HEK293 (cell line): Measurements from ENCODE around the gene P2RX1.

Source experiments
- CTCF ChIA-PET: fragments of 350-600 bp; formaldehyde crosslinking; extraction: SDS; loops from one replicate; lab custom pipeline; 2021; ENCODE audit warnings: antibody characterized with exemption; lab: Yijun Ruan, JAX
- POLR2A ChIA-PET: fragments of 300-600 bp; formaldehyde crosslinking; extraction: SDS; loops from one replicate; lab custom pipeline; 2020; ENCODE audit warnings: antibody characterized with exemption, inconsistent platforms; lab: Yijun Ruan, JAX
- H3K27ac ChIP-seq: fragments of 200-500 bp; sonication (Bioruptor generic); 2 replicates; pipeline ENCODE4 v1.5.1; 2014; ENCODE audit warnings: low read depth, low read length, control low read depth, inconsistent platforms; ENCODE audit errors: extremely low read depth
- H3K36me3 ChIP-seq, 2 experiments: fragments of 200-500 bp in 1 of 2; sonication (Bioruptor generic) in 1 of 2; 1 replicate in 1 of 2; 2 replicates in 1 of 2; pipeline ENCODE4 v1.5.1; 2014 to 2017; ENCODE audit warnings: inconsistent platforms in 2 of 2, low read length in 2 of 2; ENCODE audit not compliant: control insufficient read depth in 2 of 2, insufficient read depth in 1 of 2
- H3K4me1 ChIP-seq: fragments of 200-500 bp; sonication (Bioruptor generic); 2 replicates; pipeline ENCODE4 v1.5.1; 2014; ENCODE audit warnings: mild to moderate bottlenecking, low read length, inconsistent platforms; ENCODE audit not compliant: control insufficient read depth, insufficient read depth
- H3K4me3 ChIP-seq: 2 replicates; pipeline ENCODE4 v1.5.1; 2011; ENCODE audit warnings: low read depth, mild to moderate bottlenecking, control low read depth, low read length, moderate library complexity
- H3K9me3 ChIP-seq: fragments of 200-500 bp; sonication (Bioruptor generic); 2 replicates; pipeline ENCODE4 v1.5.1; 2014; ENCODE audit warnings: low read depth, low read length, inconsistent platforms; ENCODE audit not compliant: control insufficient read depth, insufficient read depth
- HIC1 ChIP-seq: fragments of 450-650 bp; formaldehyde crosslinking; IDR thresholded peaks from 2 replicates; pipeline ENCODE4 v1.5.1; 2016; ENCODE audit warnings: missing biosample characterization, missing genetic modification characterization
- INSM2 ChIP-seq: fragments of 450-650 bp; formaldehyde crosslinking; IDR thresholded peaks from 2 replicates; pipeline ENCODE4 v1.5.1; 2016; ENCODE audit warnings: missing biosample characterization, missing genetic modification characterization
- SCRT2 ChIP-seq: fragments of 450-650 bp; formaldehyde crosslinking; IDR thresholded peaks from 2 replicates; pipeline ENCODE4 v1.5.1; 2016; ENCODE audit warnings: missing biosample characterization, missing genetic modification characterization
- ZNF239 ChIP-seq: fragments of 450-650 bp; formaldehyde crosslinking; IDR thresholded peaks from 2 replicates; pipeline ENCODE4 v1.5.1; 2016; ENCODE audit warnings: missing biosample characterization, missing genetic modification characterization
- ZNF777 ChIP-seq: fragments of 450-650 bp; formaldehyde crosslinking; IDR thresholded peaks from 2 replicates; pipeline ENCODE4 v1.5.1; 2017; ENCODE audit warnings: missing biosample characterization, missing genetic modification characterization, borderline replicate concordance
- TF ChIP-seq, protein P1 (sequence below): fragments of 450-650 bp; formaldehyde crosslinking; IDR thresholded peaks from 2 replicates; pipeline ENCODE4 v1.5.1; 2016; ENCODE audit warnings: missing biosample characterization, missing genetic modification characterization
- TF ChIP-seq, protein P2 (sequence below): fragments of 450-650 bp; formaldehyde crosslinking; conservative IDR thresholded peaks from 2 replicates; pipeline ENCODE4 v1.5.1; 2016; ENCODE audit warnings: low read depth, missing biosample characterization, missing genetic modification characterization

P2RX1 gene

GRCh38 chr17:3861761-3862681, 54.2 kb downstream of the P2RX1 start:
- H3K36me3 ChIP-seq = peaks cover 0 to 54% of the 10 kb centered on the region in 2 experiments; a peak in 2 of 3 replicates
- H3K27ac ChIP-seq = no peak overlapping the region
- H3K9me3 ChIP-seq = no peaks in the 10 kb centered on the region
- ChIA-PET CTCF (interaction anchor here (0.6 to 4.4 kb wide), 9 partner anchors 11 to 142 kb away, joined by 3 to 68 read pairs (median 9); partner anchors contain the start of gene NCBP3), POLR2A (no interaction called here)
- H3K4me3 ChIP-seq = no peak overlapping the region
- TF ChIP-seq ZNF777 (tag by site-specific recombination) (no peak), HIC1 (peak; percentile 19; the same call in 1 of the 2 replicates), INSM2 (no peak)
- TF ChIP-seq, protein P1, sequence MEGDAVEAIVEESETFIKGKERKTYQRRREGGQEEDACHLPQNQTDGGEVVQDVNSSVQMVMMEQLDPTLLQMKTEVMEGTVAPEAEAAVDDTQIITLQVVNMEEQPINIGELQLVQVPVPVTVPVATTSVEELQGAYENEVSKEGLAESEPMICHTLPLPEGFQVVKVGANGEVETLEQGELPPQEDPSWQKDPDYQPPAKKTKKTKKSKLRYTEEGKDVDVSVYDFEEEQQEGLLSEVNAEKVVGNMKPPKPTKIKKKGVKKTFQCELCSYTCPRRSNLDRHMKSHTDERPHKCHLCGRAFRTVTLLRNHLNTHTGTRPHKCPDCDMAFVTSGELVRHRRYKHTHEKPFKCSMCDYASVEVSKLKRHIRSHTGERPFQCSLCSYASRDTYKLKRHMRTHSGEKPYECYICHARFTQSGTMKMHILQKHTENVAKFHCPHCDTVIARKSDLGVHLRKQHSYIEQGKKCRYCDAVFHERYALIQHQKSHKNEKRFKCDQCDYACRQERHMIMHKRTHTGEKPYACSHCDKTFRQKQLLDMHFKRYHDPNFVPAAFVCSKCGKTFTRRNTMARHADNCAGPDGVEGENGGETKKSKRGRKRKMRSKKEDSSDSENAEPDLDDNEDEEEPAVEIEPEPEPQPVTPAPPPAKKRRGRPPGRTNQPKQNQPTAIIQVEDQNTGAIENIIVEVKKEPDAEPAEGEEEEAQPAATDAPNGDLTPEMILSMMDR (tag by site-specific recombination) = no peak
- H3K4me1 ChIP-seq = no peaks in the 10 kb centered on the region

DNA sequence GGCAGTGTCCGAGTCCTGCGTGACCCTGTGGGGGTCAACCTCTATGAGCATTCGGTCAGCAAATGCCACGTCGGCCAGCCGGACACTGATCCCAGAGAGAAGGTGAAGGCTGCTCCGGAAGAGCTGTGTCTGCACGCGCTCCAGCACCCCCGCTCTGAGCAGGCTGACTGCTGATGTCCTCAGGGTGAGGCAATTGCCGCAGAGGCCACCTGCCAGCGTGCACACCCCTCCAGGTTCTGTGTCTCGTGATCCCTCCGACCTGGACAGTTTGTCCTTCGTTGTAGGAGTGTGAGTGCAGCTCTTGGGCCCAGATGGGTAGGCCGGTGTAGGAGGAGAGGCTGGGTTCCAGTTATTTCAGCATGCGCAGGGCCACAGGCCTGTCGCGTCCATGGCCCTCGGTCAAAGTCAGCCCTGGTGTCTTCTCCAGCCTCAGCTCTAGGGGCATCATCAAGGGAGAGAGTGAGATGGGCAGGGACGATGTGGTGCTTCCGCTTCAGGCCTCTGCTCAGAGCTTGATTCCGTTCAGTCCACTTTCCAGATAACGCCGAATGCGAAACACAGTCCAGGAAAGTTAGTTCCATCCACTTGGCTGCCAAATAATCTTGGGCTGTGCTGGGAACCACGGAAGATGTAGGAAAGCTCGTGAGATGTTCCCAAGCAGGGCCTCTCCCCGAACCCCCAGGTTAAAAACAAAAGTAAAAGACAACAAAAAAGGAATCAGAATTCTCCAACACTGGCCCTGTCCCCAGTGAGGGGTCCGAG, 55.1 kb downstream of the P2RX1 start:
- no peaks in the 10 kb centered on the region for H3K9me3 ChIP-seq
- POLR2A ChIA-PET = no interaction called here
- TF ChIP-seq ZNF239 (tag by site-specific recombination) (no peak), SCRT2 (tag by site-specific recombination) (0 out of 2 replicates have a peak, but pooled peaks have one; percentile 5)
- TF ChIP-seq, protein P2, sequence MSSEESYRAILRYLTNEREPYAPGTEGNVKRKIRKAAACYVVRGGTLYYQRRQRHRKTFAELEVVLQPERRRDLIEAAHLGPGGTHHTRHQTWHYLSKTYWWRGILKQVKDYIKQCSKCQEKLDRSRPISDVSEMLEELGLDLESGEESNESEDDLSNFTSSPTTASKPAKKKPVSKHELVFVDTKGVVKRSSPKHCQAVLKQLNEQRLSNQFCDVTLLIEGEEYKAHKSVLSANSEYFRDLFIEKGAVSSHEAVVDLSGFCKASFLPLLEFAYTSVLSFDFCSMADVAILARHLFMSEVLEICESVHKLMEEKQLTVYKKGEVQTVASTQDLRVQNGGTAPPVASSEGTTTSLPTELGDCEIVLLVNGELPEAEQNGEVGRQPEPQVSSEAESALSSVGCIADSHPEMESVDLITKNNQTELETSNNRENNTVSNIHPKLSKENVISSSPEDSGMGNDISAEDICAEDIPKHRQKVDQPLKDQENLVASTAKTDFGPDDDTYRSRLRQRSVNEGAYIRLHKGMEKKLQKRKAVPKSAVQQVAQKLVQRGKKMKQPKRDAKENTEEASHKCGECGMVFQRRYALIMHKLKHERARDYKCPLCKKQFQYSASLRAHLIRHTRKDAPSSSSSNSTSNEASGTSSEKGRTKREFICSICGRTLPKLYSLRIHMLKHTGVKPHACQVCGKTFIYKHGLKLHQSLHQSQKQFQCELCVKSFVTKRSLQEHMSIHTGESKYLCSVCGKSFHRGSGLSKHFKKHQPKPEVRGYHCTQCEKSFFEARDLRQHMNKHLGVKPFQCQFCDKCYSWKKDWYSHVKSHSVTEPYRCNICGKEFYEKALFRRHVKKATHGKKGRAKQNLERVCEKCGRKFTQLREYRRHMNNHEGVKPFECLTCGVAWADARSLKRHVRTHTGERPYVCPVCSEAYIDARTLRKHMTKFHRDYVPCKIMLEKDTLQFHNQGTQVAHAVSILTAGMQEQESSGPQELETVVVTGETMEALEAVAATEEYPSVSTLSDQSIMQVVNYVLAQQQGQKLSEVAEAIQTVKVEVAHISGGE (tag by site-specific recombination) = no peak
- peaks cover 0 to 50% of the 10 kb centered on the region in 2 experiments; a peak in 2 of 3 replicates for H3K36me3 ChIP-seq
- no peaks in the 10 kb centered on the region for H3K4me1 ChIP-seq
- CTCF ChIA-PET = interaction anchor here (0.8 to 4.4 kb wide), 7 partner anchors 15 to 143 kb away, joined by 3 to 68 read pairs (median 9); partner anchors contain the start of gene NCBP3
- no peak overlapping the region for H3K27ac ChIP-seq
- H3K4me3 ChIP-seq = no peak overlapping the region
